Natural killer cell (primary cell): Measurements from ENCODE around the gene GRIN3B. TPM values are rescaled to one million over a fixed set of nuclear protein-coding genes. Genes with fewer than 3 reads are reported as not detected.

Experiments used
- ATAC-seq, 3 donors: fragments of 150-1000 bp in 2 of 3; fragments of 200-7000 bp in 1 of 3; cut with Tn5 transposase; 1 replicate in 1 of 3; 2 replicates in 2 of 3; pipeline ENCODE4 v1.10.0; 2021; ENCODE audit warnings: mild to moderate bottlenecking in 2 of 3, moderate library complexity in 2 of 3
- DNase-seq, 2 donors: peaks; one replicate each; pipeline versions ENCODE4 v3.0.0 to v3.0.0-alpha.2; 2013 to 2021; ENCODE audit warnings: mixed read lengths in 1 of 2
- H3K27ac ChIP-seq: one replicate; pipeline ENCODE4 v1.5.1; 2013; ENCODE audit warnings: mild to moderate bottlenecking, low read length
- H3K27me3 ChIP-seq: one replicate; pipeline ENCODE4 v1.6.1; 2013; ENCODE audit warnings: low read length; ENCODE audit not compliant: control insufficient read depth, insufficient read depth
- H3K36me3 ChIP-seq: one replicate; pipeline ENCODE4 v1.6.1; 2013; ENCODE audit warnings: low read length; ENCODE audit not compliant: control insufficient read depth, insufficient read depth
- H3K4me1 ChIP-seq: one replicate; pipeline ENCODE4 v1.6.1; 2013; ENCODE audit warnings: low read length; ENCODE audit not compliant: control insufficient read depth, insufficient read depth
- H3K4me3 ChIP-seq: one replicate; pipeline ENCODE4 v1.5.1; 2013; ENCODE audit warnings: low read length
- H3K9me3 ChIP-seq: one replicate; pipeline ENCODE4 v1.6.1; 2013; ENCODE audit warnings: low read length; ENCODE audit not compliant: control insufficient read depth, insufficient read depth
- H3K27ac Mint-ChIP-seq, 2 donors: one replicate each; pipeline ENCODE4 v1.8.0; 2022; ENCODE audit warnings: mild to moderate bottlenecking in 2 of 2, mixed read lengths in 2 of 2, moderate library complexity in 1 of 2
- H3K27me3 Mint-ChIP-seq, 2 donors: one replicate each; pipeline ENCODE4 v1.8.0; 2022; ENCODE audit warnings: low read depth in 2 of 2, mixed read lengths in 2 of 2
- H3K36me3 Mint-ChIP-seq: one replicate; pipeline ENCODE4 v1.8.0; 2022; ENCODE audit warnings: mixed read lengths
- H3K4me1 Mint-ChIP-seq, 2 donors: one replicate each; pipeline ENCODE4 v1.8.0; 2022; ENCODE audit warnings: mixed read lengths in 2 of 2
- H3K4me3 Mint-ChIP-seq: one replicate; pipeline ENCODE4 v1.8.0; 2022; ENCODE audit warnings: mild to moderate bottlenecking, moderate library complexity, mixed read lengths
- H3K9me3 Mint-ChIP-seq, 2 donors: one replicate each; pipeline ENCODE4 v1.8.0; 2022; ENCODE audit warnings: mixed read lengths in 2 of 2
- WGBS: methylation state at CpG from one replicate; pipeline ENCODE4 v1.1.7; 2013; ENCODE audit warnings: missing lambda C conversion rate; ENCODE audit not compliant: insufficient coverage; 5-methylcytosine and 5-hydroxymethylcytosine counted together
- intact Hi-C: fragments of 100-400 bp; cut with micrococcal nuclease; formaldehyde crosslinking; loops from one replicate; pipeline ENCODE4 v1.14.2; 2022
- total RNA-seq, 4 donors: library from RNA; stranded (reverse); fragments of 120-200 nt in 1 of 4; gene quantifications; one replicate each; pipeline versions ENCODE4 v1.2.3 to v1.2.4, GENCODE V29; 2013 to 2022
- TF ChIP-seq, protein P1 (sequence below): fragments of 200-600 bp; IDR thresholded peaks from one replicate; pipeline ENCODE4 v1.8.0; 2022; ENCODE audit warnings: antibody characterized with exemption

GRIN3B gene
- total RNA-seq, 3 donors from 2014 or later (not counting 1 experiment from before 2014, with no cell fraction given), result 0.09 to 0.15 TPM; not detected in 1

DNA sequence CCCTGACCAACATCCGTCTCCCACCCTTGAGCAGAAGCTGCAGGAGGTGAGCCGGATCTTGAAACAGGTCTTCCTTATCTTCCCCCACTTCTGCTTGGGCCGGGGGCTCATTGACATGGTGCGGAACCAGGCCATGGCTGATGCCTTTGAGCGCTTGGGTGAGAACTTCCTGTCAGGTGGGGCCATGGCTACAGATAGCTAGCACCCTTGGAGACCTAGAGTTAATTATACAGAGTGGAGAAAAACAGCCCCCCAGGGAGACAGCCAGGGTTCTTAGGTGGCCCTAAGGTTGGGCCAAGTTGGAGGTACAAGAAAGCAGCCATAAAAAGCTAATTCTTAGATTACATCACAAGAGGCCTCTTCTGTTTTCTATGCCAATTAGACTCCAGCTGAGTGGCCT, 57.9 kb downstream of the GRIN3B start:
- DNase-seq (peak in 1 of 2 donors; percentile 51), ATAC-seq (no peak)
- 68% methylated on average over 5 of the region's 5 CpGs for WGBS
- no peak overlapping the region for H3K4me3 ChIP-seq
- peaks cover 27% of the 10 kb centered on the region for H3K9me3 ChIP-seq
- H3K36me3 ChIP-seq, result peaks cover 30% of the 10 kb centered on the region
- intact Hi-C loops, result loop anchor here (5.0 kb wide), 1 partner anchor 134 kb away; no protein-coding TSS in a partner anchor
- Mint-ChIP-seq H3K9me3 (no peaks in the 10 kb centered on the region), H3K4me3 (no peak overlapping the region), H3K27me3 (no peaks in the 10 kb centered on the region), H3K4me1 (peaks cover 14 to 18% of the 10 kb centered on the region in 2 donors), H3K27ac (peak overlapping the region in 1 of 2 donors; percentile 54), H3K36me3 (no peaks in the 10 kb centered on the region)
- no peaks in the 10 kb centered on the region for H3K27me3 ChIP-seq
- TF ChIP-seq, protein P1, sequence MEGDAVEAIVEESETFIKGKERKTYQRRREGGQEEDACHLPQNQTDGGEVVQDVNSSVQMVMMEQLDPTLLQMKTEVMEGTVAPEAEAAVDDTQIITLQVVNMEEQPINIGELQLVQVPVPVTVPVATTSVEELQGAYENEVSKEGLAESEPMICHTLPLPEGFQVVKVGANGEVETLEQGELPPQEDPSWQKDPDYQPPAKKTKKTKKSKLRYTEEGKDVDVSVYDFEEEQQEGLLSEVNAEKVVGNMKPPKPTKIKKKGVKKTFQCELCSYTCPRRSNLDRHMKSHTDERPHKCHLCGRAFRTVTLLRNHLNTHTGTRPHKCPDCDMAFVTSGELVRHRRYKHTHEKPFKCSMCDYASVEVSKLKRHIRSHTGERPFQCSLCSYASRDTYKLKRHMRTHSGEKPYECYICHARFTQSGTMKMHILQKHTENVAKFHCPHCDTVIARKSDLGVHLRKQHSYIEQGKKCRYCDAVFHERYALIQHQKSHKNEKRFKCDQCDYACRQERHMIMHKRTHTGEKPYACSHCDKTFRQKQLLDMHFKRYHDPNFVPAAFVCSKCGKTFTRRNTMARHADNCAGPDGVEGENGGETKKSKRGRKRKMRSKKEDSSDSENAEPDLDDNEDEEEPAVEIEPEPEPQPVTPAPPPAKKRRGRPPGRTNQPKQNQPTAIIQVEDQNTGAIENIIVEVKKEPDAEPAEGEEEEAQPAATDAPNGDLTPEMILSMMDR, result no peak
- H3K4me1 ChIP-seq, result peaks cover 10% of the 10 kb centered on the region
- no peak overlapping the region for H3K27ac ChIP-seq

Other genes with a start within 250 kb of the GRIN3B start
- gene MISP, start 249.3 kb upstream of the GRIN3B start, total RNA-seq, result not detected
- 100 to 1,000 TPM; 302 to 350 (median 345) TPM for gene PTBP1, start 203.0 kb upstream of the GRIN3B start, total RNA-seq
- not detected for gene PLPPR3, start 178.5 kb upstream of the GRIN3B start, total RNA-seq
- 1 to 10 TPM in 2 of 3 donors, under 1 TPM in 1; 0.87 to 2.5 (median 1.8) TPM for gene AZU1, start 172.6 kb upstream of the GRIN3B start, total RNA-seq
- under 1 TPM in 2 of 3 donors, not detected in 1; 0.36 to 0.73 TPM for gene PRTN3, start 159.4 kb upstream of the GRIN3B start, total RNA-seq
- 1 to 10 TPM in 2 of 3 donors, not detected in 1; 1.7 to 1.8 TPM for gene ELANE, start 148.1 kb upstream of the GRIN3B start, total RNA-seq
- gene CFD, start 140.8 kb upstream of the GRIN3B start, total RNA-seq, result 10 to 100 TPM in 2 of 3 donors, 1 to 10 TPM in 1; 2.9 to 47.5 (median 10.4) TPM
- gene MED16, start 107.2 kb upstream of the GRIN3B start, total RNA-seq, result 10 to 100 TPM; 44.2 to 50.1 (median 44.7) TPM
- not detected for gene RNU6-9, start 106.9 kb upstream of the GRIN3B start, total RNA-seq
- 100 to 1,000 TPM in 1 of 3 donors, 10 to 100 TPM in 2; 88.7 to 106 (median 97.8) TPM for gene R3HDM4, start 87.2 kb upstream of the GRIN3B start, total RNA-seq
- gene KISS1R, start 83.1 kb upstream of the GRIN3B start, total RNA-seq, result under 1 TPM in 1 of 3 donors, not detected in 2; 0.31 TPM
- 10 to 100 TPM; 15.9 to 24.6 (median 24.2) TPM for gene ARID3A, start 74.4 kb upstream of the GRIN3B start, total RNA-seq
- 10 to 100 TPM; 17.5 to 25.4 (median 22.7) TPM for gene WDR18, start 16.1 kb upstream of the GRIN3B start, total RNA-seq
- 100 to 1,000 TPM; 310 to 354 (median 317) TPM for gene TMEM259, start 20.7 kb downstream of the GRIN3B start, total RNA-seq
- gene RNU6-2, start 21.1 kb downstream of the GRIN3B start, total RNA-seq, result not detected
- gene CNN2, start 26.2 kb downstream of the GRIN3B start, total RNA-seq, result 100 to 1,000 TPM; 163 to 276 (median 179) TPM
- gene ABCA7, start 39.7 kb downstream of the GRIN3B start, total RNA-seq, result 100 to 1,000 TPM in 2 of 3 donors, 10 to 100 TPM in 1; 73.3 to 149 (median 121) TPM
- gene ARHGAP45, start 66.7 kb downstream of the GRIN3B start, total RNA-seq, result 100 to 1,000 TPM; 535 to 601 (median 560) TPM
- 100 to 1,000 TPM in 1 of 3 donors, 10 to 100 TPM in 2; 77.3 to 105 (median 91.6) TPM for gene POLR2E, start 95.0 kb downstream of the GRIN3B start, total RNA-seq
- 100 to 1,000 TPM; 108 to 126 (median 121) TPM for gene GPX4, start 103.6 kb downstream of the GRIN3B start, total RNA-seq
- gene SBNO2, start 173.8 kb downstream of the GRIN3B start, total RNA-seq, result 100 to 1,000 TPM in 1 of 3 donors, 10 to 100 TPM in 2; 92.0 to 106 (median 94.3) TPM
- 10 to 100 TPM; 51.5 to 61.1 (median 54.0) TPM for gene STK11, start 205.4 kb downstream of the GRIN3B start, total RNA-seq
- under 1 TPM in 2 of 3 donors, not detected in 1; 0.14 to 0.41 TPM for gene CBARP, start 237.6 kb downstream of the GRIN3B start, total RNA-seq
- 100 to 1,000 TPM in 2 of 3 donors, 10 to 100 TPM in 1; 88.6 to 119 (median 104) TPM for gene ATP5F1D, start 241.3 kb downstream of the GRIN3B start, total RNA-seq
- gene MIDN, start 248.2 kb downstream of the GRIN3B start, total RNA-seq, result 100 to 1,000 TPM; 296 to 367 (median 314) TPM